OCI-LY1 (cell line): ENCODE results near the gene AFDN.

Experiments
- EZH2 ChIP-seq: fragments of 200-600 bp; sonication (generic), shearing (Covaris generic); IDR thresholded peaks from 2 replicates; pipeline ENCODE4 v1.8.0; 2017; ENCODE audit warnings: borderline replicate concordance, mixed run types, mild to moderate bottlenecking, antibody characterized with exemption, low read length, moderate library complexity, mixed read lengths
- TF ChIP-seq, protein P1 (sequence below): fragments of 200-600 bp; sonication (generic), shearing (Covaris generic); IDR thresholded peaks from 2 replicates; pipeline ENCODE4 v1.5.1; 2017; ENCODE audit warnings: mild to moderate bottlenecking, antibody characterized with exemption, low read length, moderate library complexity, mixed read lengths

DNA sequence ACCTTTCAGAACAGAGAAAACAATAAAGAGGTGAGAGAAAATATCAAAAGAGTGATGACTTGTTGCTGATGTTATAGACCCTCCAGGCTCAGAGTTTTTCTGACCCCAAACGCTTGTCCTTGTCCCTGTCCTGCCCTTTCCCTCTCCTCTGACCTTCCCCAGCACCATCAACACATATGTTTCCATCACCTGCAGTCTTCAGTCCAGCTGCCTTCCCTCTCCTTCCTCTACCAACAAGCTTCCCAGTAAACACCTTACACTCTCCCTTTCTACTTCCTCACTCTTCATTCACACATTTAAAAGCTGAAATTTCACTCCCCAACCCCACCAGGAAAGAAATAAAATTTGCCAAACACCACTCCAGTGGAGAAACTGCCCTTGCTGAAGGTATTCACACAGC, 25.4 kb upstream of the AFDN start:
- TF ChIP-seq, protein P1, sequence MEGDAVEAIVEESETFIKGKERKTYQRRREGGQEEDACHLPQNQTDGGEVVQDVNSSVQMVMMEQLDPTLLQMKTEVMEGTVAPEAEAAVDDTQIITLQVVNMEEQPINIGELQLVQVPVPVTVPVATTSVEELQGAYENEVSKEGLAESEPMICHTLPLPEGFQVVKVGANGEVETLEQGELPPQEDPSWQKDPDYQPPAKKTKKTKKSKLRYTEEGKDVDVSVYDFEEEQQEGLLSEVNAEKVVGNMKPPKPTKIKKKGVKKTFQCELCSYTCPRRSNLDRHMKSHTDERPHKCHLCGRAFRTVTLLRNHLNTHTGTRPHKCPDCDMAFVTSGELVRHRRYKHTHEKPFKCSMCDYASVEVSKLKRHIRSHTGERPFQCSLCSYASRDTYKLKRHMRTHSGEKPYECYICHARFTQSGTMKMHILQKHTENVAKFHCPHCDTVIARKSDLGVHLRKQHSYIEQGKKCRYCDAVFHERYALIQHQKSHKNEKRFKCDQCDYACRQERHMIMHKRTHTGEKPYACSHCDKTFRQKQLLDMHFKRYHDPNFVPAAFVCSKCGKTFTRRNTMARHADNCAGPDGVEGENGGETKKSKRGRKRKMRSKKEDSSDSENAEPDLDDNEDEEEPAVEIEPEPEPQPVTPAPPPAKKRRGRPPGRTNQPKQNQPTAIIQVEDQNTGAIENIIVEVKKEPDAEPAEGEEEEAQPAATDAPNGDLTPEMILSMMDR = no peak
- no peak for TF ChIP-seq EZH2
